ENCODE measurements around the gene GLCCI1.

Gene GLCCI1

DNA sequence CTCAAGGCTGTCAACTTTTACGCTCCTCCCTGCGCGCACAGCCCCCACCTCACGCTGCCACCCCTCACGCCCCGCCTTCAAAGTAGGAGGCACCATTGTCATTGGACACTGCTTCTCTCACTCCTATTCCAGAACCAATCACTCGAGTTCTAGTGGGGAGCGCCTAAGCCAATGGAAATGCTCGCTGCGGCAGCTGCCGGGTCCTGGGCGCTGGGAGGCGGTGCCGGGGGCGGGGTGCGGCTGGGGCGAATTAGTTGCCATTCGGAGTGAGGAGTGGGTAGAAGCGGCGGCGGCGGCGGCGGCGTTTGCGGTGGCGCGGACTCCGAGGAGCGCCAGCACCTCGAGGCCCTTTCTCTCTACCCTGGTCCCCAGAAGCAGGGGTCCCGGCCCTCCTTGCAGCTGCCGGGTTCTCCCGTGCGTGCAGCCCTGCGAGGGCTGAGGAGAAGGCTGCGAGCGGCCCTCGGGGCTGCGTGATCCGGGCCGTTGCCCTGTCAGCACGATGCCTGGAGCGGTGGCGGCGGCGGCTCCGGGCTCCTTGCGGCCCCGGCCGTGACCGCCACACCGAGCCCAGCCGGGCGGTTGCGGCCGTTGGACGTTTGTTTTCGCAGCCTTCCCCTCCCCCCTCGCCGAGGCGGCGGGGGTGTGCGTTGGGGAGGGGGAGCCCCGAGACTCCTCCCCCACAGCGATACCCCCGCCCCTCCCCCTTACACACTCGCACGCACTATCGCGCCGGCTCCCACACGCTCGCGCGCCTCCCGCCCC lies at the start of gene GLCCI1:
GLCCI1 (plus strand) TSS at position 253 of the 762 bp plus-strand sequence. CDS start 555 bp downstream, outside the sequence.
- TF ChIP-seq GATA3 (IDR thresholded peaks at IDR 0.05; ENCODE audit: low read depth, low read length) (no peak), GATA2 (IDR thresholded peaks at IDR 0.05; ENCODE audit: low read depth, low read length) (no peak)

DNA sequence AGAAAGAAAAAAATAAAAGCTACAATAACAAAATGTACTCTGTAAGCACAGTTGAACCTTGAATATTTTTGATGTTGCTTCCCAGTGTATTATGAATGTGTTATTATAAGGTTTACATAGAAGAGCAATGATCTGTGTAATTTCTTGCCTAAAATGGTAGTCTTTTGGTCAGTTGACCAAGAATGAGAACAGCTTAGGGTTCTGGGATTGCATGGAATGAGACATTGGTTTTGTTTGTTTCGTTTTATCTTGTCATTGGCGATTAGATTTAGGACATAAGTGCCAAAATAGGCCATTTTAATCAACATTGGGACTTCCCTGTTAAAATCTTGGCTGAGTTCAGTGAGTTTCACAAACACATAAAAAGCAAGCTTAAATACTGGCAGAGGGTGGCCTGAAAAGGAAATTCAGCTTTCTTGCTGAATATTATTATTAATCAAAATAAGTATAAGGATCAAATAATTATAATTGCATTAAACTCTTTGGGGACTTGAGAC lies 49.1 kb upstream of the GLCCI1 start:
- TF ChIP-seq GATA3 (IDR thresholded peaks at IDR 0.05; ENCODE audit: low read depth, low read length) (no peak), GATA2 (IDR thresholded peaks at IDR 0.05; ENCODE audit: low read depth, low read length) (no peak)

DNA sequence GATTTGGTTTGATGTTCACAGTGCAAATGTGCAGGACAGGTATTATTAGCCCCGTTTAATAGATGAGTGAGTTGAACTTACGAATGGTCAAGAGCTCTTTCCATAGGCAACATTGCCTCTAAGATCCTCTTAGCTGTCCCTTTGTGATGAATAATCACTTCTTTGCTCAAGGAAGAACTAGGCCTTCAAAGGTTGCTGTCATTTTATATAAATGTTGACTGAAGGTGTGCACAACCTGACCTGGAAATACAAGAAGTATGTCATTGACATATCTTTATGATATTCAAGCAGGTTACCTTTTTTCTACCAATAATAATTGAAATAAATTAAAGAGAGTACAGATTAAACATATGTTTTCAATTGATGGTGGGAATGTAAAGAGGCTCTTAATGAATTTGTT lies 48.5 kb upstream of the GLCCI1 start:
- no peak for TF ChIP-seq GATA2 (IDR thresholded peaks at IDR 0.05; ENCODE audit: low read depth, low read length)
- no peak for TF ChIP-seq GATA3 (IDR thresholded peaks at IDR 0.05; ENCODE audit: low read depth, low read length)

DNA sequence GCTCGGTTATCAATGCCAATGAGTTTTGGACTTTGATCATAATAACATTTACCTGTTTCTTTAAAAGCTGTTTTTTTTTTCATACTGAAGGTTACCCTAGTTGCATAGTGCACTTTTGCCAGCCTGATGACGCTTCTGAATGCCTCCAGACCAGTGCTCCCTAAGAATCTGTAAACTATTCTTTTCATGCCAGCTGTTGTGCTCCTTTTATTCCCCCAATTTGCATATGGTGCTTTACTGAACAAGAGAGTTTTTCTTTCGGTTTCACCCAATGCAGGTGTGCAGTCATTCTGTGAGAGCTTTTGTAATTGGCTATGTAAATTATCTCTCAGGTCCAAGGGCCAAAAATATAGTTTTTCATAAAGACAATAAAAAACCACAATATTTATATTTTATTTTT lies 48.1 kb upstream of the GLCCI1 start:
- TF ChIP-seq GATA3 (IDR thresholded peaks at IDR 0.05; ENCODE audit: low read depth, low read length) (no peak), GATA2 (IDR thresholded peaks at IDR 0.05; ENCODE audit: low read depth, low read length) (no peak)

DNA sequence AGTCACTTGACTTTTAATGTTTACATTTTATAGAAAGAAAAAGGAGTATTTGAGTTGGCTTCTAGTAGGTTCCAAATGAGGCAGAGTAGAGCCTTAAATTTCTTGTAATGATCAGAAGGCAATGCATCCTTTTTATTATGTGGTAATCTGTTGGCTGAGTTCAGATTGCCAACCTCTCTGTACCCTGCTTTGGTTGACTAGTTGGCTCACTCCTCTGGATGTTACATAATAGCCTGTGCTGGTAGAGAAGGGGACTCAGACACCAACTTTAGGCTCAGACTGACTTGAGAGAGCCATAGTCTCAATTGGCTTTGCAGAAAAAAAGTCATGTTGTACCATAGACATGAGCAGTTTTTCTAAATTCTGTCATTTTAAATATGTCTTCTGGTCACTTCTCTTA lies 46.8 kb upstream of the GLCCI1 start:
- TF ChIP-seq GATA2 (IDR thresholded peaks at IDR 0.05; ENCODE audit: low read depth, low read length) (no peak), GATA3 (IDR thresholded peaks at IDR 0.05; ENCODE audit: low read depth, low read length) (no peak)

DNA sequence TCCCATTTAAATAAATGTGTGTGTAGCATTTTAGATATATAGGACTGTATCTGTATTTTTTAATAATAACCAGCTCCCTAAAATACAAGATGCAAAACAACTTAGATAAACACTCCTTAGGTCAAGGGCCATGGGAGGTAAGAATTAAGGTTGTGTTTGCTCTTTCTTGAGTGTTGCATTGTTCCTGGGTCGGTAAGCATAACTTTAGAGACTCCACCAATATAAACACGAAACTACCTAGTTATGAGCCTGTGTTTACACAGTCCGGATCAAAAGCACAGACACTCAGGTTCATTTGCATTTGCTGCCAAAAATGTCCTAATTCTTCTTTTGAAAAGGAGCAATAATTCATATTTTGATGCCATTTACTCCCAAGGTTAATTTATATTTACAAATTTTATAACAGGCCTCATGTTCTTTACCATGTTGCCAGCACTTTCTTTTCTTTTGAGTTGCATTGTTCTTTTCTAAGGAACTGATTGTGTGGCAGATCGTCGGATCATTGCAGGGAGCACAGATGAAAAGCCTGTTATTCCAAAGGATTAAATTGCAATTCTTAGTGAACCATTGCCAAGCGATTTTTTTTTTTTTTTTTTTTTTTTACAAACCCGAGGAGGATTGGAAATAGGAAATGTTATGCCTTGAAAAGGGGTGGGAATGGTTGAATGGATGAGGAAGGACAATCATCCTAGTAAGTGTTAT lies 45.8 kb upstream of the GLCCI1 start:
- TF ChIP-seq GATA2 (IDR thresholded peaks at IDR 0.05; ENCODE audit: low read depth, low read length) = no peak
- no peak for TF ChIP-seq GATA3 (IDR thresholded peaks at IDR 0.05; ENCODE audit: low read depth, low read length)

DNA sequence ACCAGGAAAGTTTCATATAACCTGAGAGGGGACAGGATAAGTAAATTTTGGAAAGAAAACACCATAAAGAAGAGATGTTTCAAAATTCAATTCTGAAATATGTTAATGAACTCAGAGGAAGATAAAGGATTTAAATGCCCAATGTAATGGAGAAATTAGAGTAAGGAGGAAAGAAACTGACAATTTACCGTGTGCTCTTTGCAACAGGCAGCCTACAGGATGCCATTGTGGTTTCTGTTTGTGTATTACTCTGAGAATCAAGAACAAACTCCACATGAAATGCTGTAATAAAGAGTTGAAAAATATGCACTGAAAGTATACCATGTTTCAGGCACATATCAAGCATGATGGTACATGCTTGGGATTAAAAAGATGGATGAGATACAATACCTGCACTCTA lies 44.8 kb upstream of the GLCCI1 start:
- no peak for TF ChIP-seq GATA2 (IDR thresholded peaks at IDR 0.05; ENCODE audit: low read depth, low read length)
- no peak for TF ChIP-seq GATA3 (IDR thresholded peaks at IDR 0.05; ENCODE audit: low read depth, low read length)

DNA sequence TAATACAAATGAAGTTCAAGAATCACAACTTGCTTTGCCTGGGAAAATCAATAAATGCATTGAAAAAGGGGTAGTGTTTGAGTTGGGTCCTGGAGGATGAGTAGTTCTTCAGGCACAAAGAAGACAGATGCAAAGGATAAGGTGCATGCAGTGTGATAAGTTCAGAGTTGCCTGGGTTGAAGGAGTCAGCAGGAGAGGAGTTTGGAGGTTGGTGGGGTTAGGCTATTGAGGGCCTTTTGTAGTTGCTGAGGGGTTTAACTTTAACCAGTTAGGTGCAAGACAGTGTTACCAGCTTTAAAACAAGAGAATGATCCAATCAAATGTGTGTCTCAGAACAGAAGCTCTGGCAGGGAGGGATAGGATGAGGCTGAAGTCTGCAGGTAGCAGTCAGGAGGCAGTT lies 44.3 kb upstream of the GLCCI1 start:
- TF ChIP-seq GATA2 (IDR thresholded peaks at IDR 0.05; ENCODE audit: low read depth, low read length) = no peak
- TF ChIP-seq GATA3 (IDR thresholded peaks at IDR 0.05; ENCODE audit: low read depth, low read length) = no peak

DNA sequence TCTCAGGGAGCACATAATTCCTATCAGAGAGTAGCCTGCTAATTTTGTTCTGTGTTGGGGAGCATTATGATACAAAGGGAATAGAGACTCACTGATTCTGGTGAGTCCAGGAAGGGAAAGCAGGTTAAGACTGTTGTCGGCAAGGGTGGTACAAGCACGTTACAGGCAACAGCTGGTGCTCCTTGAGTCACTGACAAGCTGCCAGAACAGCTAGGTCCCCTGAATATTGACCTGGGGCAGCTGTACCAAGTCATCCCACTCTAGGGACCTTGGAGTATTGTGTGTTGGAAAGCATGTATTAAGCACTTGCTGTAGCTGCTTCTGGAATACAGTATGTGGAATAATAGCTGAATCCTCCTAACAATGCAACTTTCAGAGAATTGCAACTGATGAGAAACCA lies 37.0 kb upstream of the GLCCI1 start:
- TF ChIP-seq GATA2 (IDR thresholded peaks at IDR 0.05; ENCODE audit: low read depth, low read length) = no peak
- no peak for TF ChIP-seq GATA3 (IDR thresholded peaks at IDR 0.05; ENCODE audit: low read depth, low read length)

DNA sequence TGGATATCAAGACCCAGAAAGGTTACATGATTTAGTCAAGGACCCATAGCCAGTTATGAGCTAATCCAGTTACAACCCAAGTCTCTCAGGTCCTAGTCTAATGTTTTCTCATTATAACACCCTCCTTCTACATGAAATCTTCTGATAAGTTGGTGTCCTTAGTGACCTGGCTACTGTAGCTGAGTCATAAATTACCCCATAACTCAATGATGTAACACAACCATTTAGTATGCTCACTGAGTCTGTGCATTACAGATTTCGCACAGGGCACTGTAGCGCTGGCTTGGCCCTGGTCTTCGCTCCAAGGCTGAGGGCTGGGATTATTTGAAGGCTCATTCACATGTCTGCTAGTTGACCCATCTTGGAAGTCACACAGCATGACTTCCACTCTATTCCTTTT lies 36.0 kb upstream of the GLCCI1 start:
- TF ChIP-seq GATA2 (IDR thresholded peaks at IDR 0.05; ENCODE audit: low read depth, low read length) (no peak), GATA3 (IDR thresholded peaks at IDR 0.05; ENCODE audit: low read depth, low read length) (no peak)

DNA sequence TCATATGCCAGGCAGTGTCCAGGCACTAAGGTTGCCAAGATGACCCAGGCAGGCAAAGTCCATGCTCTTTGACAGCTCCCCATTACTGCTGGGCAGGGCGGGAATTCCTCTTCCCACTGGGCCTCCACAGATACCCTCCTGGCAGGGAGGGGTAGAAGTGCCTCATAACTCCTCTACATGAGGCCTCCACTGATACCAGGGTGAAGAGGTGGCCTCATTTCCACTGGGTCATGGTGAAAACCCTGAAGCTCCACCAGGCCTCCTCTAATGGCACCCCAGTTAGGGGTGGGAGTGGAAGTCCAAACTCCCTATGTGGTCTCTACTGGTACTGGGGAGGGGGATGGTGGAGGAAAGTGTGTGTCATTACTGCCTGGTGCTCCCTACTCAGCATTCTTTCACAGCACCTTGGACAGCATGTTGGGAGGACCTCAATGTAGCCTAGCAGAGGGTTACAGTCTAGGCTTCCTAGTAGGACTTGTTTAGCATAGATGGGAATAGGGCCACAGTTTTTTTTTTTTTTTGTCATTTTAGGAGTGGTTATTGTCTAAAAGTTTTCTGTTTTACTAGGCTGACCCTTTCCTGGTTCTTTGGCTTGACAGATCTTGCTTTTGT lies 34.6 kb upstream of the GLCCI1 start:
- no peak for TF ChIP-seq GATA2 (IDR thresholded peaks at IDR 0.05; ENCODE audit: low read depth, low read length)
- TF ChIP-seq GATA3 (IDR thresholded peaks at IDR 0.05; ENCODE audit: low read depth, low read length) = no peak

DNA sequence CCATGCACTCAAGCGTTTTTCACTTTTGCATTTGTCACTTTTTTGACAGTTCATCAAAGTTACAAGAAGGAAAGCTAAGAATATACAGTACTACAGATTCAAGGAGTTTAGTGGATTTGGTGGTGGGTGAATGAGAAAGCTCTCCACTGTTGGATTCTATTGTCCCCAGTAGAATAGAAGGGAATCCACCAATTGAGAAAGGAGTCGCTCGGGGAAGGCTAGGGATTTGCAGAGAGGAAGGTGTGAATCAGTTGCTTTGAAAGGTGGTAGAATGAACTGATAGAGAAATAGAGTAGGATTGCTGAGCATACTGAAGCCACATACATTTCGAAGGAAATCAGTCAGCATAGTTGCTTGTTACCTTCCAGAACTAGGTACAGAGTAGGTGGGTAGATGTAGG lies 33.7 kb upstream of the GLCCI1 start:
- TF ChIP-seq GATA3 (IDR thresholded peaks at IDR 0.05; ENCODE audit: low read depth, low read length) = no peak

DNA sequence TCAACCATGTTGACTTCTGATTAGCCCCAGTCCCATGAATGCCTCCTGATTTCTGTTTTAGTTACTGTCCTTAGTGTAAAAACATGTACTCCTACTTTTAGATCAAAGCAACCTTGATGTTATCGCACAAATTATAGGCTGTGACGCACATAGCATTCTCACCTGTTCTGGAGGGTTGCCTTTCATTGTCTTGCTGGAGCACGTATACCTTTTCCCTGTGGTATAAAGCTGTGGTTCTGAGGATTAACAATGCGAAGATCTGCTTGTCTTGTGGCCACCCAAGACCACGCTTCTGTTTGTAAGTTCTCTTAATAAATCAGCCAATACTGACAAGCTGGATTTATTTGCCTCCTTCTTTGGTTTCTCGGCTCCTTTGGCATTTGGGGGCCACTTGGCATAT lies 30.1 kb upstream of the GLCCI1 start:
- TF ChIP-seq GATA2 (IDR thresholded peaks at IDR 0.05; ENCODE audit: low read depth, low read length) = no peak
- no peak for TF ChIP-seq GATA3 (IDR thresholded peaks at IDR 0.05; ENCODE audit: low read depth, low read length)

DNA sequence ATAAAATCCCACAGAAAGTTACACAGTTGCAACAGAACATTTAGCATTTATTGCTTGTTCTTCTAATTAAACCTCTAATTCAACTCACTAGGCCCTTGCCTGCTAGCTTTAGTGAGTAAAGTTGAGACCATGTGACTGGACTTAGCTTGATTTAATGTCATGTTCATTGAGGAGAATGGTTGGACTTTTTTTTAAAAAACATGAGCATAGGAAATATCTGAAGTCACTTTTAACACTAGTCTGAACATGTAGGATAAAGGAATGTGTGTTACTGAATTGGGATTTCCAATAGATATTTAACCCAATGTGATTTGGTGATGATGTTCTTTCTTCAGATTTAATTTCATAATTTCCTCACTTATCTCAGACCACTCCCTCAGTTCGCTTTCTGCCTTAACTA lies 24.6 kb upstream of the GLCCI1 start:
- TF ChIP-seq GATA2 (IDR thresholded peaks at IDR 0.05; ENCODE audit: low read depth, low read length) (no peak), GATA3 (IDR thresholded peaks at IDR 0.05; ENCODE audit: low read depth, low read length) (no peak)

Measured in SH-SY5Y (cell line).